Small intestine (tissue), 7 donors: Measurements from ENCODE around the gene ENTPD8. TPM values are rescaled to one million over a fixed set of nuclear protein-coding genes. Genes with fewer than 3 reads are reported as not detected.

Experiments used
- DNase-seq, 2 donors: peaks; one replicate each; pipeline versions ENCODE4 v3.0.0 to v3.0.0-alpha.2; 2013
- FAIRE-seq: peaks from 2 replicates; lab custom pipeline; 2012; peaks lifted over from hg19 to GRCh38; lab: Jason Lieb, UNC
- H3K27ac ChIP-seq, 3 donors: one replicate each; pipeline ENCODE4 v1.5.1; 2013; ENCODE audit warnings: low read length in 2 of 3, mild to moderate bottlenecking in 2 of 3, control low read depth in 1 of 3, inconsistent platforms in 1 of 3, low read depth in 1 of 3, moderate library complexity in 1 of 3
- H3K27me3 ChIP-seq, 3 donors: one replicate each; pipeline ENCODE4 v1.6.1; 2013; ENCODE audit warnings: low read length in 3 of 3, inconsistent platforms in 1 of 3; ENCODE audit not compliant: control insufficient read depth in 3 of 3, insufficient read depth in 3 of 3
- H3K36me3 ChIP-seq, 3 donors: one replicate each; pipeline ENCODE4 v1.6.1; 2013; ENCODE audit warnings: low read length in 3 of 3, inconsistent platforms in 1 of 3, low read depth in 1 of 3, mild to moderate bottlenecking in 1 of 3, moderate library complexity in 1 of 3; ENCODE audit not compliant: control insufficient read depth in 3 of 3, insufficient read depth in 2 of 3
- H3K4me1 ChIP-seq, 3 donors: one replicate each; pipeline ENCODE4 v1.6.1; 2013; ENCODE audit warnings: low read length in 2 of 3, inconsistent platforms in 1 of 3, low read depth in 1 of 3, mild to moderate bottlenecking in 1 of 3, moderate library complexity in 1 of 3; ENCODE audit not compliant: control insufficient read depth in 3 of 3, insufficient read depth in 2 of 3
- H3K4me3 ChIP-seq, 3 donors: one replicate each; pipeline ENCODE4 v1.5.1; 2013; ENCODE audit warnings: low read length in 3 of 3, control low read depth in 1 of 3, inconsistent platforms in 1 of 3, low read depth in 1 of 3, mild to moderate bottlenecking in 1 of 3, moderate library complexity in 1 of 3
- H3K9me3 ChIP-seq, 2 donors: one replicate each; pipeline ENCODE4 v1.6.1; 2013; ENCODE audit warnings: low read depth in 1 of 2, low read length in 1 of 2; ENCODE audit not compliant: control insufficient read depth in 2 of 2, insufficient read depth in 1 of 2
- WGBS, 3 donors: extraction: QIAGEN DNeasy Blood & Tissue Kit; methylation state at CpG; one replicate each; pipeline ENCODE4 v1.1.7; 2013; 5-methylcytosine and 5-hydroxymethylcytosine counted together
- polyA plus RNA-seq, 4 donors: library from polyadenylated mRNA; stranded (reverse) in 3 of 4; unstranded in 1 of 4; fragments of 200-250 nt in 3 of 4; fragments of 120-200 nt in 1 of 4; gene quantifications; one replicate each; pipeline versions ENCODE4 v1.2.1 to v1.2.3, GENCODE V29; 2013
- donor health status: healthy with polysubstance abuse.
- donor health status: control.
- donor health status: control.
- donor health status: Bipolar disorder and iron deficiency.
- donor health status: healthy.

The ENTPD8 gene
- polyA plus RNA-seq, 4 donors, result 15.9 to 85.4 (median 40.8) TPM

- Histone ChIP-seq H3K27ac (no peak overlapping the region), H3K36me3 (peaks cover 0 to 61% (median 0%) of the 10 kb centered on the region in 3 donors), H3K4me1 (no peaks in the 10 kb centered on the region), H3K9me3 (no peaks in the 10 kb centered on the region), H3K4me3 (no peak overlapping the region), H3K27me3 (no peaks in the 10 kb centered on the region)
- DNase-seq (no peak), FAIRE-seq (no peak)
- WGBS, 3 donors, result 83 to 84% (median 84%) methylated on average over 17 to 21 of the region's 21 CpGs
These were observed 9.7 kb downstream of the ENTPD8 start for GRCh38 chr9:137431416-137431931.

GRCh38 chr9:137430723-137431415, 10.3 kb downstream of the ENTPD8 start:
- H3K27ac ChIP-seq, result no peak overlapping the region
- H3K27me3 ChIP-seq, result no peaks in the 10 kb centered on the region
- WGBS, 3 donors, result 81 to 86% (median 84%) methylated on average over 27 of the region's 27 CpGs
- no peak for FAIRE-seq
- DNase-seq, result no peak
- no peak overlapping the region for H3K4me3 ChIP-seq
- H3K36me3 ChIP-seq, result peaks cover 0 to 67% (median 0%) of the 10 kb centered on the region in 3 donors
- H3K4me1 ChIP-seq, result no peaks in the 10 kb centered on the region
- H3K9me3 ChIP-seq, result no peaks in the 10 kb centered on the region

- no peaks in the 10 kb centered on the region for H3K9me3 ChIP-seq
- peaks cover 0 to 64% (median 0%) of the 10 kb centered on the region in 3 donors for H3K36me3 ChIP-seq
- peaks cover 0 to under 1% (median 0%) of the 10 kb centered on the region in 3 donors for H3K4me1 ChIP-seq
- no peaks in the 10 kb centered on the region for H3K27me3 ChIP-seq
- FAIRE-seq, result no peak
- no peak overlapping the region for H3K4me3 ChIP-seq
- 38 to 56% (median 47%) methylated on average over 29 to 34 of the region's 34 CpGs for WGBS, 3 donors
- H3K27ac ChIP-seq, result no peak overlapping the region
- peak in 1 of 2 donors; percentile 47 for DNase-seq
These were observed 11.0 kb downstream of the ENTPD8 start for GRCh38 chr9:137429974-137430722.

- Histone ChIP-seq H3K27me3 (no peaks in the 10 kb centered on the region), H3K4me1 (peaks cover 0 to 7% (median 0%) of the 10 kb centered on the region in 3 donors), H3K9me3 (no peaks in the 10 kb centered on the region), H3K36me3 (peaks cover 0 to 60% (median 0%) of the 10 kb centered on the region in 3 donors), H3K27ac (no peak overlapping the region), H3K4me3 (no peak overlapping the region)
- DNase-seq (no peak), FAIRE-seq (no peak)
- 55 to 88% (median 71%) methylated on average over 7 to 14 of the region's 14 CpGs for WGBS, 3 donors
These were observed 11.6 kb downstream of the ENTPD8 start for GRCh38 chr9:137429546-137429890.

- Histone ChIP-seq H3K36me3 (peaks cover 0 to 55% (median 0%) of the 10 kb centered on the region in 3 donors), H3K4me3 (no peak overlapping the region), H3K27me3 (no peaks in the 10 kb centered on the region), H3K4me1 (peaks cover 0 to 12% (median 0%) of the 10 kb centered on the region in 3 donors), H3K9me3 (no peaks in the 10 kb centered on the region), H3K27ac (no peak overlapping the region)
- DNase-seq, result no peak
- 71 to 82% (median 75%) methylated on average over 21 to 27 of the region's 27 CpGs for WGBS, 3 donors
- no peak for FAIRE-seq
These were observed 12.2 kb downstream of the ENTPD8 start for GRCh38 chr9:137428841-137429545.

GRCh38 chr9:137428311-137428630, 12.9 kb downstream of the ENTPD8 start:
- Histone ChIP-seq H3K27me3 (no peaks in the 10 kb centered on the region), H3K27ac (no peak overlapping the region), H3K9me3 (no peaks in the 10 kb centered on the region), H3K4me3 (no peak overlapping the region), H3K4me1 (peaks cover 0 to 13% (median 0%) of the 10 kb centered on the region in 3 donors), H3K36me3 (peaks cover 0 to 49% (median 0%) of the 10 kb centered on the region in 3 donors)
- no peak for FAIRE-seq
- 69 to 93% (median 79%) methylated on average over 6 of the region's 6 CpGs for WGBS, 3 donors
- no peak for DNase-seq

GRCh38 chr9:137427454-137428310, 13.5 kb downstream of the ENTPD8 start:
- Histone ChIP-seq H3K4me1 (peaks cover 0 to 13% (median 0%) of the 10 kb centered on the region in 3 donors), H3K4me3 (no peak overlapping the region), H3K27me3 (no peaks in the 10 kb centered on the region), H3K27ac (no peak overlapping the region), H3K36me3 (peaks cover 0 to 46% (median 0%) of the 10 kb centered on the region in 3 donors), H3K9me3 (no peaks in the 10 kb centered on the region)
- DNase-seq (no peak), FAIRE-seq (no peak)
- 78 to 84% (median 83%) methylated on average over 22 to 27 of the region's 27 CpGs for WGBS, 3 donors
